ENCODE measurements around the gene NT5DC1. TPM values are rescaled to one million over a fixed set of nuclear protein-coding genes. Genes with fewer than 3 reads are reported as not detected.

NT5DC1 gene
- total RNA-seq, 1 experiment from 2014 or later, result 27.6 TPM

DNA sequence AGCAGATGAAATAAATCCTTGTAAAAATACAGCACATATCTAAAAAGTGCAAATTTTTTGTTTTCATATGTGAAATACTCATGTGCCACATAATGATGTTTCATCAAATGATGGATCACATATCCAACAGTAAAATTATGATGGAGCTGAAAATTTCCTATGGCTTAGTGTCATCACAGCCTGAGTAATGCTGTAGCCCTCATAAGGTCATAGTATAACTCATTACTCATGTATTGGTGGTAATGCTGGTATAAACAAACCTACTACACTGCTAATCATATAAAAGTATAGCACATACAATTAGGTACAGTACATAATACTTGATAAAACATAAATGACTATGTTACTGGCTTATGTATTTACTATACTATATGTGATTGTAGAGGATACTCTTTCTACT is 166.2 kb downstream of the NT5DC1 start:
- peaks cover 9% of the 10 kb centered on the region for H3K9me3 Mint-ChIP-seq (ENCODE audit: unreplicated experiment)
- peaks cover 20% of the 10 kb centered on the region for H3K36me3 Mint-ChIP-seq (ENCODE audit: insufficient read depth, unreplicated experiment)
- CTCF ChIA-PET, result interaction anchor here (0.7 to 10.5 kb wide), 17 partner anchors 8 to 305 kb away, joined by 3 to 155 read pairs (median 8); partner anchors contain the start of gene RWDD1
- no peaks in the 10 kb centered on the region for H3K27me3 Mint-ChIP-seq (ENCODE audit: insufficient read depth, unreplicated experiment)
- no TSS peak for BruUV-seq (replicated peaks)
- TF ChIP-seq, protein P1, sequence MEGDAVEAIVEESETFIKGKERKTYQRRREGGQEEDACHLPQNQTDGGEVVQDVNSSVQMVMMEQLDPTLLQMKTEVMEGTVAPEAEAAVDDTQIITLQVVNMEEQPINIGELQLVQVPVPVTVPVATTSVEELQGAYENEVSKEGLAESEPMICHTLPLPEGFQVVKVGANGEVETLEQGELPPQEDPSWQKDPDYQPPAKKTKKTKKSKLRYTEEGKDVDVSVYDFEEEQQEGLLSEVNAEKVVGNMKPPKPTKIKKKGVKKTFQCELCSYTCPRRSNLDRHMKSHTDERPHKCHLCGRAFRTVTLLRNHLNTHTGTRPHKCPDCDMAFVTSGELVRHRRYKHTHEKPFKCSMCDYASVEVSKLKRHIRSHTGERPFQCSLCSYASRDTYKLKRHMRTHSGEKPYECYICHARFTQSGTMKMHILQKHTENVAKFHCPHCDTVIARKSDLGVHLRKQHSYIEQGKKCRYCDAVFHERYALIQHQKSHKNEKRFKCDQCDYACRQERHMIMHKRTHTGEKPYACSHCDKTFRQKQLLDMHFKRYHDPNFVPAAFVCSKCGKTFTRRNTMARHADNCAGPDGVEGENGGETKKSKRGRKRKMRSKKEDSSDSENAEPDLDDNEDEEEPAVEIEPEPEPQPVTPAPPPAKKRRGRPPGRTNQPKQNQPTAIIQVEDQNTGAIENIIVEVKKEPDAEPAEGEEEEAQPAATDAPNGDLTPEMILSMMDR (IDR thresholded peaks at IDR 0.05; ENCODE audit: unreplicated experiment), result no peak
- H3K4me1 Mint-ChIP-seq (ENCODE audit: insufficient read depth, unreplicated experiment), result peaks cover 17% of the 10 kb centered on the region
- H3K27ac Mint-ChIP-seq (ENCODE audit: low read depth, unreplicated experiment), result no peak overlapping the region
- no peak overlapping the region for H3K4me3 Mint-ChIP-seq (ENCODE audit: unreplicated experiment)
- POLR2A ChIA-PET, result interaction anchor here (1.0 to 5.8 kb wide), 5 partner anchors 12 to 304 kb away, joined by 3 to 103 read pairs (median 5); partner anchors contain the start of genes RWDD1 and TSPYL1
- intact Hi-C loops (cut with micrococcal nuclease), result loop anchor here (5.0 kb wide), 3 partner anchors 50 to 385 kb away; no protein-coding TSS in a partner anchor
- DNase-seq (ENCODE audit: unreplicated experiment), result no peak

DNA sequence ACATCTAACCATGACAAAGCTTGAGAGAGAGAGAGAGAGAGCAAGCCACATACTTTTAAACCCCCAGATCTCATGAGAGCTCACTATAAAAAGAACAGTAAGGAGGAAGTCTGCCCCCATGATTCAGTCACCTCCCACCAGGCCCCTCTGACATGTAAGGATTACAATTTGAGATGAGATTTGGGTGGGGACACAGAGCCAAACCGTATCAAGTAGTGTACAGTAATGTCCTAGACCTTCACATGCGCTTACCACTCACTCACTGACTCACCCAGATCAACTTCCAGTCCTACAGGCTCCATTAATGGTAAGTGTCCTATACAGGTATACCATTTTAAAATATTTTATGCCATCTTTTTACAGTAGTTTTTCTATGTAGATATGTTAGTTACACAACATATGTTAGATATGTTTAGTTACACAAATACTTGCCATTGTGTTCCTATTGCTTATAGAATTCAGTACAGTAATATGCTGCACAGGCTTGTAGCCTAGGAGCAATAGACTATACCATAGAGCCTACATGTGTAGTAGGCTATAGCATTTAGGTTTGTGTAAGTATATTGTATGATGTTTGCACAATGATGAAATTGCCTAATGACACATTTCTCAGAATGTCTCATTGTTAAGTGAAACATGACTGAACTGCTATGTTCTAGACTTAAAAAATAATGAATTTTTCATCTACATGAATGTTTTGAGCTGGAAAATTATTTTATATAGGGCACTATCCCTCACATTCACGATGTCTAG is 167.4 kb downstream of the NT5DC1 start:
- no peaks in the 10 kb centered on the region for H3K27me3 Mint-ChIP-seq (ENCODE audit: insufficient read depth, unreplicated experiment)
- no TSS peak for BruUV-seq (replicated peaks)
- CTCF ChIA-PET, result interaction anchor here (0.6 to 10.5 kb wide), 65 partner anchors 9 to 411 kb away, joined by 3 to 155 read pairs (median 4); partner anchors contain the start of genes CALHM5, DSE, RWDD1 and TSPYL1
- TF ChIP-seq, protein P1 (IDR thresholded peaks at IDR 0.05; ENCODE audit: unreplicated experiment), result no peak
- H3K36me3 Mint-ChIP-seq (ENCODE audit: insufficient read depth, unreplicated experiment), result peaks cover 25% of the 10 kb centered on the region
- intact Hi-C loops (cut with micrococcal nuclease), result loop anchor here (1.0 to 5.0 kb wide), 5 partner anchors 51 to 384 kb away; no protein-coding TSS in a partner anchor
- POLR2A ChIA-PET, result interaction anchor here (0.7 to 5.8 kb wide), 12 partner anchors 11 to 303 kb away, joined by 3 to 103 read pairs (median 4); partner anchors contain the start of genes RWDD1 and TSPYL1
- peaks cover 17% of the 10 kb centered on the region for H3K4me1 Mint-ChIP-seq (ENCODE audit: insufficient read depth, unreplicated experiment)
- H3K4me3 Mint-ChIP-seq (ENCODE audit: unreplicated experiment), result no peak overlapping the region
- peaks cover 3% of the 10 kb centered on the region for H3K9me3 Mint-ChIP-seq (ENCODE audit: unreplicated experiment)
- no peak for DNase-seq (ENCODE audit: unreplicated experiment)
- peak overlapping the region; percentile 49 for H3K27ac Mint-ChIP-seq (ENCODE audit: low read depth, unreplicated experiment)

DNA sequence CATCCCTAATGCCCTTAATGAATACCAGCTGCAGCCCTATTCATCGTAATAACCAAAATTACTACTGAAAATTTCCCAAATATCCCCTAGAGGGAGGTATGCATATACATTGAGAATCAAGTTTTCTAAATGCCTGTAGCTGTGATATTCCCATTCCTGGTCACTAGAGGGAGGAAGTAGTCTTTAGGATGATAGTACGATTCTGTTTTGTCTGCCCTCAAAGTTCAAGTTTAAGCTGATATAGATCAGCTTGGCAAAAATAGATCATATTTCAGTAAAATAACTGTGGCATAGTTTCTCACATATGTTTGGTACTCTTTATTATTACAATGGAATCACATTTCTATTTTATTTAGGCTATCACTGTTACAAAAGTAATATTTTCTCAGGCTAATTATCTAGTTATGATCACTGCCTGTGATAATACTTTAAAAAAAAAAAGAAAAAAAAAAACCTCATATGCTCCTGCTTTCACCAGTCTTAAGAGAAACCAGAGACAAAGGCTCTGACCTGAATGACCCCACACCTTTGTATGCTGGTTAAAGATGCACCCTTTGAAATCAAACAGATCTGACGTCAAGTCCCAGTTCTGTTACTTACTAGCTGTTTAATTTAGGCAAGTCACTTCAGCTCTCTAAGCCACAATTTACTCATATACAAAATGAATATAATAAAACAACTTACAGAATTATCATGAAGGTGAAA is 168.1 kb downstream of the NT5DC1 start:
- Mint-ChIP-seq H3K4me3 (ENCODE audit: unreplicated experiment) (no peak overlapping the region), H3K27ac (ENCODE audit: low read depth, unreplicated experiment) (peak overlapping the region; percentile 49), H3K36me3 (ENCODE audit: insufficient read depth, unreplicated experiment) (peaks cover 32% of the 10 kb centered on the region), H3K4me1 (ENCODE audit: insufficient read depth, unreplicated experiment) (peaks cover 17% of the 10 kb centered on the region), H3K27me3 (ENCODE audit: insufficient read depth, unreplicated experiment) (no peaks in the 10 kb centered on the region), H3K9me3 (ENCODE audit: unreplicated experiment) (no peaks in the 10 kb centered on the region)
- ChIA-PET POLR2A (interaction anchor here (0.7 to 5.8 kb wide), 13 partner anchors 10 to 302 kb away, joined by 3 to 103 read pairs (median 4); partner anchors contain the start of genes RWDD1, TSPYL1 and TSPYL4), CTCF (interaction anchor here (0.6 to 10.5 kb wide), 78 partner anchors 10 to 1692 kb away, joined by 3 to 155 read pairs (median 4); partner anchors contain the start of genes CALHM4, CALHM5, DSE and RWDD1)
- no TSS peak for BruUV-seq (replicated peaks)
- TF ChIP-seq, protein P1 (IDR thresholded peaks at IDR 0.05; ENCODE audit: unreplicated experiment), result peak; percentile 80
- intact Hi-C loops (cut with micrococcal nuclease), result loop anchor here (1.0 to 5.0 kb wide), 5 partner anchors 51 to 384 kb away; no protein-coding TSS in a partner anchor
- DNase-seq (ENCODE audit: unreplicated experiment), result peak; percentile 82

Measured in MCF 10A (cell line).